Body of pancreas (tissue), 4 donors: ENCODE results near the gene LPAR1.

Experiments
- POLR2A ChIP-seq, 3 donors: fragments of 450-650 bp; IDR thresholded peaks; one replicate each; pipeline ENCODE4 v1.6.1; 2016; ENCODE audit warnings: antibody characterized with exemption in 3 of 3, mild to moderate bottlenecking in 2 of 3
- TF ChIP-seq, protein P1 (sequence below), 7 experiments: fragments of 450-650 bp in 4 of 7; fragments of 200-600 bp in 3 of 7; sonication (generic) in 3 of 7; IDR thresholded peaks; one replicate each; pipeline ENCODE4 v1.5.1; 2016 to 2019; ENCODE audit warnings: antibody characterized with exemption in 7 of 7

DNA sequence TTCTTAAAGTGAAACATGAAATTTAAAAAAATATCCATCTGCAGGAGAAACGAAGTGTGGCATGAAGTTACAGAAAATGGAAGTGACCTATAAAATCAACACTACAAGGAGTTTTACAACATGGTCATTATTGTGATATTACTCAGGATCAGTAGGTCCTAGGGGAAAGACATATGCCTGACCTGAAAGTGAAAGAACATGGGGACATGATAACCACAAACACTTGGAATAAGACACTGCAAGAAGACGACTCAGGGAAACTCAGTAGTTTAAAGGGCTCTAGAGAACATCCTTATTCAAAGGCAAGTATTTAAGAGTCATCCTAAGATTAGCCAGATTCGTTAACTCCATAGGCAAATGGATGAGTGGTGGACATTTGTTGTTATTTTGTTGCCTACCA is 19.9 kb upstream of the LPAR1 start:
- TF ChIP-seq, protein P1, sequence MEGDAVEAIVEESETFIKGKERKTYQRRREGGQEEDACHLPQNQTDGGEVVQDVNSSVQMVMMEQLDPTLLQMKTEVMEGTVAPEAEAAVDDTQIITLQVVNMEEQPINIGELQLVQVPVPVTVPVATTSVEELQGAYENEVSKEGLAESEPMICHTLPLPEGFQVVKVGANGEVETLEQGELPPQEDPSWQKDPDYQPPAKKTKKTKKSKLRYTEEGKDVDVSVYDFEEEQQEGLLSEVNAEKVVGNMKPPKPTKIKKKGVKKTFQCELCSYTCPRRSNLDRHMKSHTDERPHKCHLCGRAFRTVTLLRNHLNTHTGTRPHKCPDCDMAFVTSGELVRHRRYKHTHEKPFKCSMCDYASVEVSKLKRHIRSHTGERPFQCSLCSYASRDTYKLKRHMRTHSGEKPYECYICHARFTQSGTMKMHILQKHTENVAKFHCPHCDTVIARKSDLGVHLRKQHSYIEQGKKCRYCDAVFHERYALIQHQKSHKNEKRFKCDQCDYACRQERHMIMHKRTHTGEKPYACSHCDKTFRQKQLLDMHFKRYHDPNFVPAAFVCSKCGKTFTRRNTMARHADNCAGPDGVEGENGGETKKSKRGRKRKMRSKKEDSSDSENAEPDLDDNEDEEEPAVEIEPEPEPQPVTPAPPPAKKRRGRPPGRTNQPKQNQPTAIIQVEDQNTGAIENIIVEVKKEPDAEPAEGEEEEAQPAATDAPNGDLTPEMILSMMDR (IDR thresholded peaks at IDR 0.05), result no peak
- TF ChIP-seq POLR2A (IDR thresholded peaks at IDR 0.05), result no peak
